Fibroblast of the aortic adventitia (primary cell): ENCODE measurements around the gene MYL9. TPM values are rescaled to one million over a fixed set of nuclear protein-coding genes. Genes with fewer than 3 reads are reported as not detected.

Experiments
- DNase-seq: peaks from one replicate; pipeline ENCODE4 v3.0.0-alpha.2; 2010; ENCODE audit warnings: low read depth
- H3K4me3 ChIP-seq: 2 replicates; pipeline ENCODE4 v1.5.1; 2011; ENCODE audit warnings: low read depth, mild to moderate bottlenecking, control low read depth, low read length, moderate library complexity
- CTCF ChIP-seq: IDR thresholded peaks from 2 replicates; pipeline ENCODE4 v1.5.1; 2011; ENCODE audit warnings: mild to moderate bottlenecking, low read length, control low read depth, inconsistent platforms; ENCODE audit not compliant: insufficient read depth
- total RNA-seq: library from RNA; depleted of rRNA; stranded (reverse); fragments of >200 nt; gene quantifications from 2 replicates; pipeline ENCODE4 v1.2.3, GENCODE V29; 2012; ENCODE audit warnings: low replicate concordance

The MYL9 gene
- total RNA-seq, 1 donor, result 43.6 TPM

GRCh38 chr20:36538026-36538722, 3.1 kb upstream of the MYL9 start:
- peak; percentile 0 for TF ChIP-seq CTCF
- DNase-seq, result peak; percentile 90
- H3K4me3 ChIP-seq, result no peak overlapping the region

GRCh38 chr20:36540551-36541211, 638 bp upstream of the MYL9 start:
- DNase-seq, result no peak
- no peak for TF ChIP-seq CTCF

GRCh38 chr20:36541768-36542488, 609 bp downstream of the MYL9 start:
- H3K4me3 ChIP-seq, result peak overlapping the region; percentile 86
- TF ChIP-seq CTCF, result peak; percentile 69
- DNase-seq, result peak; percentile 51

More at GRCh38 chr20:36540551-36541211, 638 bp upstream of the MYL9 start:
- peak overlapping the region; percentile 86 for H3K4me3 ChIP-seq

GRCh38 chr20:36542516-36543183, 1.3 kb downstream of the MYL9 start:
- peak overlapping the region; percentile 86 for H3K4me3 ChIP-seq
- no peak for DNase-seq
- no peak for TF ChIP-seq CTCF

GRCh38 chr20:36543184-36544133, 2.1 kb downstream of the MYL9 start:
- TF ChIP-seq CTCF, result no peak
- H3K4me3 ChIP-seq, result peak overlapping the region; percentile 86
- DNase-seq, result peak; percentile 72
